Measurements from ENCODE around the gene ASXL1. TPM values are rescaled to one million over a fixed set of nuclear protein-coding genes. Genes with fewer than 3 reads are reported as not detected.

ASXL1 gene
- total and polyA plus RNA-seq, 10 of the 15 experiments (the other 5 are each of a cell fraction or from before 2014, with no cell fraction given) = 11.0 to 87.6 (median 56.8) TPM

DNA sequence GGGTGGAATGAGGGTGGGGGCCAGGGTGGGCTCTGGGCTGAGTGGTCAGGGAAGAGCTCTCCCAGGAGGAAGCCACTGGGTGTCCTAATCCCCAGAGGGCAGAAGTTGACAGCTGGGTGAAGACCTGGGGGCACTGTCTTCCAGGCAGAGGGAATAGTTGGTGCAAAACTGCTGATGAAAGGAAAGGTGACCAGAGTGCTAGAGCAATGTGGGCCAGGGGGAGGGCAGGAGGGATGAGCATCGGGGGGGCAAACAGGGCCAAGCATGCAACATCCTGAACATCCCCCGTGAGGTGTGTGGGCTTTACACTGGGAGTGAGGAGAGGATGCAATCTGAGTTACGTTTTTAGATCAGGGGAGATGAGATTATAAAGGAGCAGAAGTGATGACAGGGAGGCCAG lies 129.2 kb downstream of the ASXL1 start:
- H3K27me3 ChIP-seq (replicated peaks in 1 of 2; ENCODE audit: control insufficient read depth in 2 of 2, insufficient read depth in 2 of 2, low read length in 1 of 2) = no peaks in the 10 kb centered on the region
- H3K4me1 ChIP-seq (ENCODE audit: control insufficient read depth, insufficient read depth, low read length) = peaks cover 5% of the 10 kb centered on the region
- H3K79me2 ChIP-seq (ENCODE audit: control insufficient read depth, insufficient read depth, low read length) = no peaks in the 10 kb centered on the region
- ChIA-PET RAD21 (ENCODE audit: unreplicated experiment) (no interaction called here), SMC1A (ENCODE audit: uncharacterized antibody, unreplicated experiment) (no interaction called here), CTCF (no interaction called here), POLR2A (no interaction called here)
- FAIRE-seq (no peak), ATAC-seq (no peak), DNase-seq (ENCODE audit: low read depth, low spot score) (no peak)
- no peak overlapping the region for H3K4me3 ChIP-seq
- intact Hi-C loops (cut with micrococcal nuclease; ENCODE audit: unreplicated experiment) = no loop called here
- no peak overlapping the region for H2AFZ ChIP-seq (ENCODE audit: control insufficient read depth, low read depth, low read length)
- H3K4me2 ChIP-seq (ENCODE audit: control insufficient read depth, insufficient read depth) = no peak overlapping the region
- in situ Hi-C loops (cut with MboI) = no loop called here
- no peak overlapping the region for H3K27ac ChIP-seq (ENCODE audit: control insufficient read depth, insufficient read depth)
- no peaks in the 10 kb centered on the region for H4K20me1 ChIP-seq (ENCODE audit: control insufficient read depth, insufficient read depth)
- no peaks in the 10 kb centered on the region for H3K9me3 ChIP-seq (replicated peaks; ENCODE audit: control insufficient read depth, insufficient read depth, low read length)
- H3K36me3 ChIP-seq (ENCODE audit: control insufficient read depth in 2 of 2, insufficient read depth in 2 of 2, low read length in 1 of 2) = no peaks in the 10 kb centered on the region
- WGBS (ENCODE audit: insufficient coverage, insufficient replicate concordance, low lambda C conversion rate, missing lambda C conversion rate) = 23% methylated on average over 3 of the region's 3 CpGs
- TF ChIP-seq SUZ12 (IDR thresholded peaks at IDR 0.05; ENCODE audit: unreplicated experiment) (no peak), CHD2 (IDR thresholded peaks at IDR 0.05; ENCODE audit: borderline replicate concordance, low read depth, low read length) (no peak), TCF12 (IDR thresholded peaks at IDR 0.05; ENCODE audit: low read depth, low read length) (no peak), ZNF217 (IDR thresholded peaks at IDR 0.05) (no peak), TCF3 (IDR thresholded peaks at IDR 0.05; ENCODE audit: borderline replicate concordance, insufficient read depth, low read depth, low read length) (no peak)
- TF ChIP-seq, protein P1, sequence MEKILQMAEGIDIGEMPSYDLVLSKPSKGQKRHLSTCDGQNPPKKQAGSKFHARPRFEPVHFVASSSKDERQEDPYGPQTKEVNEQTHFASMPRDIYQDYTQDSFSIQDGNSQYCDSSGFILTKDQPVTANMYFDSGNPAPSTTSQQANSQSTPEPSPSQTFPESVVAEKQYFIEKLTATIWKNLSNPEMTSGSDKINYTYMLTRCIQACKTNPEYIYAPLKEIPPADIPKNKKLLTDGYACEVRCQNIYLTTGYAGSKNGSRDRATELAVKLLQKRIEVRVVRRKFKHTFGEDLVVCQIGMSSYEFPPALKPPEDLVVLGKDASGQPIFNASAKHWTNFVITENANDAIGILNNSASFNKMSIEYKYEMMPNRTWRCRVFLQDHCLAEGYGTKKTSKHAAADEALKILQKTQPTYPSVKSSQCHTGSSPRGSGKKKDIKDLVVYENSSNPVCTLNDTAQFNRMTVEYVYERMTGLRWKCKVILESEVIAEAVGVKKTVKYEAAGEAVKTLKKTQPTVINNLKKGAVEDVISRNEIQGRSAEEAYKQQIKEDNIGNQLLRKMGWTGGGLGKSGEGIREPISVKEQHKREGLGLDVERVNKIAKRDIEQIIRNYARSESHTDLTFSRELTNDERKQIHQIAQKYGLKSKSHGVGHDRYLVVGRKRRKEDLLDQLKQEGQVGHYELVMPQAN (conservative IDR thresholded peaks at IDR 0.05) = no peak
- TF ChIP-seq, protein P2, sequence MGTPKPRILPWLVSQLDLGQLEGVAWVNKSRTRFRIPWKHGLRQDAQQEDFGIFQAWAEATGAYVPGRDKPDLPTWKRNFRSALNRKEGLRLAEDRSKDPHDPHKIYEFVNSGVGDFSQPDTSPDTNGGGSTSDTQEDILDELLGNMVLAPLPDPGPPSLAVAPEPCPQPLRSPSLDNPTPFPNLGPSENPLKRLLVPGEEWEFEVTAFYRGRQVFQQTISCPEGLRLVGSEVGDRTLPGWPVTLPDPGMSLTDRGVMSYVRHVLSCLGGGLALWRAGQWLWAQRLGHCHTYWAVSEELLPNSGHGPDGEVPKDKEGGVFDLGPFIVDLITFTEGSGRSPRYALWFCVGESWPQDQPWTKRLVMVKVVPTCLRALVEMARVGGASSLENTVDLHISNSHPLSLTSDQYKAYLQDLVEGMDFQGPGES (IDR thresholded peaks at IDR 0.05) = no peak
- no peak overlapping the region for H3K9ac ChIP-seq (ENCODE audit: control insufficient read depth, insufficient read depth, low read length)
- no TSS peak for BruUV-seq (replicated peaks)
